ENCODE data around the gene CA9. TPM values are rescaled to one million over a fixed set of nuclear protein-coding genes. Genes with fewer than 3 reads are reported as not detected.

CA9 gene
- total RNA-seq, 4 donors from 2014 or later: 2.2 TPM; not detected in 3

- peaks cover 43 to 67% (median 66%) of the 10 kb centered on the region in 4 donors for H3K4me1 ChIP-seq
- intact Hi-C loops (cut with DNase I): no loop called here
These were observed 8.9 kb upstream of the CA9 start, which contains the start of gene ARHGEF39 for GRCh38 chr9:35664531-35665470. ARHGEF39 (minus strand) TSS chr9:35665195; CDS start chr9:35665169, 26 bp downstream.

GRCh38 chr9:35665471-35665818 lies 8.3 kb upstream of the CA9 start:
- H3K9me3 ChIP-seq: no peaks in the 10 kb centered on the region
- WGBS: 27% methylated on average over 5 of the region's 5 CpGs
- intact Hi-C loops (cut with DNase I): no loop called here
- peaks cover 36 to 61% (median 60%) of the 10 kb centered on the region in 4 donors for H3K4me1 ChIP-seq
- no peak for TF ChIP-seq EP300 (IDR thresholded peaks at IDR 0.05)
- no peak for TF ChIP-seq POLR2AphosphoS5 (IDR thresholded peaks at IDR 0.05)
- no peak for TF ChIP-seq CTCF (IDR thresholded peaks at IDR 0.05)
- TF ChIP-seq POLR2A (IDR thresholded peaks at IDR 0.05; ENCODE audit: low read depth): no peak
- peaks cover 0 to 12% (median 3%) of the 10 kb centered on the region in 4 donors for H3K36me3 ChIP-seq
- H3K4me3 ChIP-seq: peak overlapping the region; percentile 48 to 70 (median 56)
- DNase-seq (ENCODE audit: extremely low spot score): no peak
- peak overlapping the region; percentile 95 to 99 (median 98) for H3K27ac ChIP-seq (replicated peaks in 1 of 4)
- H3K27me3 ChIP-seq: no peaks in the 10 kb centered on the region

More at GRCh38 chr9:35664531-35665470, 8.9 kb upstream of the CA9 start, which contains the start of gene ARHGEF39:
- DNase-seq (ENCODE audit: extremely low spot score): no peak
- Histone ChIP-seq H3K36me3 (peaks cover 0 to 19% (median 9%) of the 10 kb centered on the region in 4 donors), H3K9me3 (no peaks in the 10 kb centered on the region), H3K27me3 (no peaks in the 10 kb centered on the region), H3K4me3 (peak within 1 kb of the TSS; percentile 48 to 70 (median 56)), H3K27ac (replicated peaks in 1 of 4) (peak within 1 kb of the TSS; percentile 95 to 99 (median 98))
- TF ChIP-seq POLR2A (IDR thresholded peaks at IDR 0.05; ENCODE audit: low read depth): no peak
- TF ChIP-seq POLR2AphosphoS5 (IDR thresholded peaks at IDR 0.05): peak in 1 of 2 donors; percentile 87
- peak in 1 of 3 experiments; percentile 22 for TF ChIP-seq CTCF (IDR thresholded peaks at IDR 0.05)
- TF ChIP-seq EP300 (IDR thresholded peaks at IDR 0.05): no peak
- 21% methylated on average over 18 of the region's 58 CpGs for WGBS

- intact Hi-C loops (cut with DNase I): no loop called here
- no peaks in the 10 kb centered on the region for H3K9me3 ChIP-seq
- peaks cover 0 to 6% (median 0%) of the 10 kb centered on the region in 4 donors for H3K36me3 ChIP-seq
- no peak for TF ChIP-seq POLR2A (IDR thresholded peaks at IDR 0.05; ENCODE audit: low read depth)
- TF ChIP-seq CTCF (IDR thresholded peaks at IDR 0.05): no peak
- no peak for TF ChIP-seq POLR2AphosphoS5 (IDR thresholded peaks at IDR 0.05)
- TF ChIP-seq EP300 (IDR thresholded peaks at IDR 0.05): no peak
- no peak overlapping the region for H3K4me3 ChIP-seq
- no peaks in the 10 kb centered on the region for H3K27me3 ChIP-seq
- DNase-seq (ENCODE audit: extremely low spot score): no peak
- H3K27ac ChIP-seq (replicated peaks in 1 of 4): peak overlapping the region in 3 of 4 donors; percentile 95 to 99 (median 99)
- peaks cover 30 to 56% (median 54%) of the 10 kb centered on the region in 4 donors for H3K4me1 ChIP-seq
- WGBS: 65% methylated on average over 1 of the region's 1 CpG
These were observed 7.7 kb upstream of the CA9 start for GRCh38 chr9:35666045-35666444.

- peaks cover 25 to 51% (median 48%) of the 10 kb centered on the region in 4 donors for H3K4me1 ChIP-seq
- DNase-seq (ENCODE audit: extremely low spot score): no peak
- no peaks in the 10 kb centered on the region for H3K9me3 ChIP-seq
- no peak for TF ChIP-seq EP300 (IDR thresholded peaks at IDR 0.05)
- peak overlapping the region in 3 of 4 donors; percentile 95 to 99 (median 99) for H3K27ac ChIP-seq (replicated peaks in 1 of 4)
- H3K27me3 ChIP-seq: no peaks in the 10 kb centered on the region
- intact Hi-C loops (cut with DNase I): no loop called here
- H3K4me3 ChIP-seq: no peak overlapping the region
- 91% methylated on average over 5 of the region's 5 CpGs for WGBS
- peaks cover 0 to 1% (median 0%) of the 10 kb centered on the region in 4 donors for H3K36me3 ChIP-seq
These were observed 7.2 kb upstream of the CA9 start for GRCh38 chr9:35666549-35666948.

- TF ChIP-seq POLR2AphosphoS5 (IDR thresholded peaks at IDR 0.05): no peak
- no peak for TF ChIP-seq POLR2A (IDR thresholded peaks at IDR 0.05; ENCODE audit: low read depth)
- TF ChIP-seq CTCF (IDR thresholded peaks at IDR 0.05): no peak
- no peak for TF ChIP-seq EP300 (IDR thresholded peaks at IDR 0.05)
- intact Hi-C loops (cut with DNase I): no loop called here
- H3K9me3 ChIP-seq: no peaks in the 10 kb centered on the region
- no peaks in the 10 kb centered on the region for H3K36me3 ChIP-seq
- H3K27me3 ChIP-seq: no peaks in the 10 kb centered on the region
- 93% methylated on average over 3 of the region's 3 CpGs for WGBS
- no peak for DNase-seq (ENCODE audit: extremely low spot score)
- peaks cover 17 to 38% (median 35%) of the 10 kb centered on the region in 4 donors for H3K4me1 ChIP-seq
- H3K4me3 ChIP-seq: no peak overlapping the region
- H3K27ac ChIP-seq (replicated peaks in 1 of 4): no peak overlapping the region
These were observed 5.8 kb upstream of the CA9 start for GRCh38 chr9:35667939-35668338.

Measured in esophagus muscularis mucosa (tissue), 4 donors.